BLaER1 (cell line): Measurements from ENCODE around the gene HK3.

Experiments
- H3K27ac ChIP-seq: shearing (Covaris generic); formaldehyde crosslinking; 2 replicates; pipeline ENCODE4 v1.8.1; 2022
- H3K27me3 ChIP-seq: shearing (Covaris generic); formaldehyde crosslinking; 2 replicates; pipeline ENCODE4 v1.8.1; 2022
- H3K36me3 ChIP-seq: shearing (Covaris generic); formaldehyde crosslinking; 2 replicates; pipeline ENCODE4 v1.8.1; 2022
- H3K4me1 ChIP-seq: shearing (Covaris generic); formaldehyde crosslinking; 2 replicates; pipeline ENCODE4 v1.8.1; 2022
- H3K4me2 ChIP-seq: shearing (Covaris generic); formaldehyde crosslinking; 2 replicates; pipeline ENCODE4 v1.8.1; 2022
- H3K4me3 ChIP-seq: shearing (Covaris generic); formaldehyde crosslinking; 2 replicates; pipeline ENCODE4 v1.8.1; 2022
- H3K9ac ChIP-seq: shearing (Covaris generic); formaldehyde crosslinking; 2 replicates; pipeline ENCODE4 v1.8.1; 2022
- H3K9me3 ChIP-seq: shearing (Covaris generic); formaldehyde crosslinking; 2 replicates; pipeline ENCODE4 v1.8.1; 2022
- H4K20me1 ChIP-seq: shearing (Covaris generic); formaldehyde crosslinking; 2 replicates; pipeline ENCODE4 v1.8.1; 2022
- Cebpa-rat ChIP-seq: shearing (Covaris generic); IDR thresholded peaks from 2 replicates; pipeline ENCODE4 v1.8.1; 2022

HK3 gene

DNA sequence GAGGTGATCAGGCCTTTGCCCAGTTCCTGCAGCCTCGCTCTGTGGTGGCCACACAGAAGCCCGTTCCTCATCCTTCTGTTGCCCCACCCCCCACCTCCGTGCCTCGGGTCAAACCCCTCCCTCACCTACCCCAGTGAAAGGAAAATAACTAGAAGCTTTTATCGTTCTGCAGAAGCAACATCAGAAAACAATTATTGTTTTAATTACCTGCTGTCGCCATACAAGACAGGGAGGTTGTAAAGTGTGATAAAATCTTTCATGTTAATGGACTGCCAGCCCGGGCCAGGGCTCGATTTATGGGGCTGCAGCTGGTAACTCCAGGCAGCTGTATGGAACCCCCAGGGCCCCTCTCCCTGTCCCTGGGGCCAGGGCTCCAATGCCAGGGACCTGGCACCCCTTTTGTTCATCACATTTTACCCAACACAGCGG lies 68.1 kb downstream of the HK3 start:
- no peak overlapping the region for H3K9ac ChIP-seq
- no peaks in the 10 kb centered on the region for H3K9me3 ChIP-seq
- no peaks in the 10 kb centered on the region for H3K4me1 ChIP-seq
- no peak overlapping the region for H3K4me3 ChIP-seq
- no peaks in the 10 kb centered on the region for H3K36me3 ChIP-seq
- no peak overlapping the region for H3K4me2 ChIP-seq
- no peak overlapping the region for H3K27ac ChIP-seq
- no peak for TF ChIP-seq Cebpa-rat
- H3K27me3 ChIP-seq: peaks cover 21% of the 10 kb centered on the region
- peaks cover 26% of the 10 kb centered on the region; the same call in 1 of the 2 replicates for H4K20me1 ChIP-seq
